SIG-M5 (cell line): ENCODE measurements around the gene RAD51B.
"Not testable (repeated sequence)": the region's sequence is repeated elsewhere in the genome, so short reads cannot be mapped to it uniquely, and the experiment has no call there.

Experiments used
- DNase-seq: peaks from one replicate; lab custom pipeline; 2025; lab: John Stamatoyannopoulos, UW

RAD51B gene

GRCh38 chr14:68079941-68080697 lies 260.5 kb downstream of the RAD51B start:
- no peak for DNase-seq

- no peak for DNase-seq
Measured at GRCh38 chr14:68081489-68081888, 261.9 kb downstream of the RAD51B start.

- no peak for DNase-seq
Measured at GRCh38 chr14:68082698-68083291, 263.2 kb downstream of the RAD51B start.

GRCh38 chr14:68084256-68084655 lies 264.7 kb downstream of the RAD51B start:
- DNase-seq: no peak

GRCh38 chr14:68085742-68086141 lies 266.2 kb downstream of the RAD51B start:
- DNase-seq: no peak

GRCh38 chr14:68088451-68088854 lies 268.9 kb downstream of the RAD51B start:
- DNase-seq: no peak

GRCh38 chr14:68089146-68089731 lies 269.7 kb downstream of the RAD51B start:
- DNase-seq: no peak

- DNase-seq: no peak
Measured at GRCh38 chr14:68094158-68094557, 274.6 kb downstream of the RAD51B start.

GRCh38 chr14:68094752-68095151 lies 275.2 kb downstream of the RAD51B start:
- no peak for DNase-seq

GRCh38 chr14:68097727-68098126 lies 278.1 kb downstream of the RAD51B start:
- DNase-seq: no peak

- DNase-seq: no peak
Measured at GRCh38 chr14:68098834-68099233, 279.3 kb downstream of the RAD51B start.

- DNase-seq: no peak
Measured at GRCh38 chr14:68099495-68100045, 280.0 kb downstream of the RAD51B start.

- not testable (repeated sequence) for DNase-seq
Measured at GRCh38 chr14:68101715-68102301, 282.2 kb downstream of the RAD51B start.

- no peak for DNase-seq
Measured at GRCh38 chr14:68103853-68104252, 284.3 kb downstream of the RAD51B start.

- DNase-seq: no peak
Measured at GRCh38 chr14:68104518-68104917, 284.9 kb downstream of the RAD51B start.

GRCh38 chr14:68105816-68106215 lies 286.2 kb downstream of the RAD51B start:
- DNase-seq: no peak

- DNase-seq: no peak
Measured at GRCh38 chr14:68106456-68106855, 286.9 kb downstream of the RAD51B start.

GRCh38 chr14:68106905-68107304 lies 287.3 kb downstream of the RAD51B start:
- DNase-seq: no peak

GRCh38 chr14:68109132-68109900 lies 289.7 kb downstream of the RAD51B start:
- DNase-seq: no peak

GRCh38 chr14:68111097-68111852 lies 291.7 kb downstream of the RAD51B start:
- no peak for DNase-seq

GRCh38 chr14:68111853-68112270 lies 292.3 kb downstream of the RAD51B start:
- no peak for DNase-seq
